H1 (cell line): Measurements from ENCODE around the gene FHIT. TPM values are rescaled to one million over a fixed set of nuclear protein-coding genes. Genes with fewer than 3 reads are reported as not detected.

Experiments
- CTCF ChIA-PET: fragments of 300-600 bp; sonication (Branson Sonifier 250); formaldehyde crosslinking; loops from one replicate; lab custom pipeline; 2021; ENCODE audit not compliant: partially characterized antibody; lab: Charles Lee
- POLR2A ChIA-PET: fragments of 300-600 bp; sonication (Branson Sonifier 250); formaldehyde crosslinking; loops from one replicate; lab custom pipeline; 2021; ENCODE audit warnings: inconsistent platforms; ENCODE audit not compliant: partially characterized antibody; lab: Charles Lee
- DNase-seq, 2 experiments: peaks; one replicate each; pipeline versions ENCODE4 v3.0.0 to v3.0.0-alpha.2; 2010 to 2022; ENCODE audit warnings: low spot score in 2 of 2, low read depth in 1 of 2, mixed read lengths in 1 of 2
- FAIRE-seq: peaks from 2 replicates; lab custom pipeline; 2011; peaks lifted over from hg19 to GRCh38; lab: Jason Lieb, UNC
- H2AFZ ChIP-seq: 2 replicates; pipeline ENCODE4 v1.8.1; 2012; ENCODE audit warnings: low read length, inconsistent platforms
- H2AK5ac ChIP-seq: 2 replicates; pipeline ENCODE4 v1.6.1; 2013; ENCODE audit warnings: low read depth, low read length
- H2BK120ac ChIP-seq: replicated peaks from 2 replicates; pipeline ENCODE3; 2013; ENCODE audit warnings: low read depth, low read length, inconsistent platforms
- H2BK12ac ChIP-seq: 2 replicates; pipeline ENCODE4 v1.6.1; 2013; ENCODE audit warnings: low read depth, low read length
- H2BK15ac ChIP-seq: 2 replicates; pipeline ENCODE4 v1.6.1; 2013; ENCODE audit warnings: low read length
- H2BK20ac ChIP-seq: 2 replicates; pipeline ENCODE4 v1.6.1; 2013; ENCODE audit warnings: low read length
- H2BK5ac ChIP-seq: 2 replicates; pipeline ENCODE4 v1.6.1; 2013; ENCODE audit warnings: low read depth, low read length
- H3K14ac ChIP-seq: 2 replicates; pipeline ENCODE4 v1.6.1; 2013; ENCODE audit warnings: inconsistent platforms; ENCODE audit not compliant: insufficient read length
- H3K18ac ChIP-seq: 2 replicates; pipeline ENCODE4 v1.6.1; 2013; ENCODE audit warnings: low read length; ENCODE audit errors: extremely low read depth
- H3K23ac ChIP-seq: 2 replicates; pipeline ENCODE4 v1.6.1; 2013; ENCODE audit warnings: inconsistent platforms; ENCODE audit not compliant: insufficient read length
- H3K23me2 ChIP-seq: 2 replicates; pipeline ENCODE4 v1.6.1; 2013; ENCODE audit warnings: low read depth, low read length
- H3K27ac ChIP-seq: 2 replicates; pipeline ENCODE4 v1.6.1; 2011; ENCODE audit warnings: low read depth, low read length, inconsistent platforms
- H3K27me3 ChIP-seq, 4 experiments: replicated peaks in 1 of 4; 1 replicate in 1 of 4; 2 replicates in 3 of 4; pipeline versions ENCODE4 v1.6.1 to v1.8.1; 2011 to 2013; ENCODE audit warnings: low read length in 3 of 4, mild to moderate bottlenecking in 3 of 4, inconsistent platforms in 2 of 4, mixed read lengths in 2 of 4, moderate library complexity in 1 of 4; ENCODE audit not compliant: control insufficient read depth in 3 of 4, insufficient read depth in 3 of 4; ENCODE audit errors: extremely low read depth in 1 of 4
- H3K36me3 ChIP-seq, 4 experiments: 2 replicates each; pipeline versions ENCODE4 v1.6.1 to v1.8.1; 2011 to 2013; ENCODE audit warnings: mild to moderate bottlenecking in 4 of 4, low read length in 3 of 4, moderate library complexity in 2 of 4, control low read depth in 1 of 4, inconsistent platforms in 1 of 4; ENCODE audit not compliant: insufficient read depth in 4 of 4, control insufficient read depth in 2 of 4
- H3K4ac ChIP-seq: replicated peaks from 2 replicates; pipeline ENCODE3; 2013; ENCODE audit warnings: low read length, low read depth, mixed read lengths, inconsistent platforms; ENCODE audit not compliant: insufficient read length
- H3K4me1 ChIP-seq, 4 experiments: replicated peaks in 1 of 4; 1 replicate in 1 of 4; 2 replicates in 3 of 4; pipeline versions ENCODE4 v1.6.1 to v1.8.1; 2011 to 2013; ENCODE audit warnings: low read length in 3 of 4, inconsistent platforms in 2 of 4, mixed read lengths in 1 of 4; ENCODE audit not compliant: insufficient read depth in 4 of 4, control insufficient read depth in 3 of 4
- H3K4me2 ChIP-seq, 2 experiments: 2 replicates each; pipeline versions ENCODE4 v1.6.1 to v1.8.1; 2011 to 2013; ENCODE audit warnings: low read depth in 2 of 2, low read length in 2 of 2, control low read depth in 1 of 2, inconsistent platforms in 1 of 2, mild to moderate bottlenecking in 1 of 2; ENCODE audit not compliant: insufficient read depth in 1 of 2
- H3K4me3 ChIP-seq, 4 experiments: fragments of 200-600, 300-600 bp in 1 of 4; sonication (generic), shearing (Covaris generic), sonication (Bioruptor Twin) in 1 of 4; 2 replicates each; pipeline versions ENCODE4 v1.5.1 to v1.8.1; 2011 to 2016; ENCODE audit warnings: low read length in 4 of 4, low read depth in 3 of 4, control low read depth in 2 of 4, inconsistent platforms in 2 of 4, mild to moderate bottlenecking in 2 of 4, mixed read lengths in 1 of 4, moderate library complexity in 1 of 4; ENCODE audit not compliant: insufficient read depth in 2 of 4; ENCODE audit errors: extremely low read depth in 1 of 4
- H3K56ac ChIP-seq: replicated peaks from 2 replicates; pipeline ENCODE3; 2013; ENCODE audit warnings: low read depth, mild to moderate bottlenecking, mixed read lengths, low read length, inconsistent platforms; ENCODE audit not compliant: insufficient read length
- H3K79me1 ChIP-seq: 2 replicates; pipeline ENCODE4 v1.6.1; 2013; ENCODE audit warnings: low read depth, low read length, control low read depth
- H3K79me2 ChIP-seq, 2 experiments: 2 replicates each; pipeline versions ENCODE4 v1.6.1 to v1.8.1; 2012 to 2013; ENCODE audit warnings: low read length in 2 of 2, mild to moderate bottlenecking in 2 of 2, inconsistent platforms in 1 of 2; ENCODE audit not compliant: insufficient read depth in 2 of 2, control insufficient read depth in 1 of 2
- H3K9ac ChIP-seq, 4 experiments: replicated peaks in 1 of 4; 1 replicate in 1 of 4; 2 replicates in 3 of 4; pipeline versions ENCODE4 v1.6.1 to v1.8.1; 2011 to 2013; ENCODE audit warnings: low read depth in 3 of 4, low read length in 3 of 4, control low read depth in 2 of 4, mild to moderate bottlenecking in 2 of 4, moderate library complexity in 2 of 4, inconsistent platforms in 1 of 4; ENCODE audit errors: extremely low read depth in 1 of 4
- H3K9me3 ChIP-seq, 2 experiments: 2 replicates each; pipeline versions ENCODE4 v1.6.1 to v1.8.1; 2012 to 2013; ENCODE audit warnings: mild to moderate bottlenecking in 2 of 2, moderate library complexity in 2 of 2, control low read depth in 1 of 2, inconsistent platforms in 1 of 2, low read depth in 1 of 2, low read length in 1 of 2, mixed read lengths in 1 of 2; ENCODE audit not compliant: insufficient read depth in 2 of 2
- H4K20me1 ChIP-seq, 2 experiments: replicated peaks in 1 of 2; 2 replicates each; pipeline versions ENCODE3 to v1.8.1; 2011 to 2013; ENCODE audit warnings: inconsistent platforms in 2 of 2, low read length in 2 of 2, mild to moderate bottlenecking in 1 of 2; ENCODE audit not compliant: insufficient read depth in 2 of 2, control insufficient read depth in 1 of 2
- H4K5ac ChIP-seq: 2 replicates; pipeline ENCODE4 v1.6.1; 2013; ENCODE audit warnings: low read length, low read depth, mixed read lengths, inconsistent platforms; ENCODE audit not compliant: insufficient read length
- H4K8ac ChIP-seq: 2 replicates; pipeline ENCODE4 v1.8.0; 2013; ENCODE audit warnings: mild to moderate bottlenecking, moderate library complexity, low read length, inconsistent platforms; ENCODE audit not compliant: insufficient read depth; ENCODE audit errors: extremely low read depth
- H4K91ac ChIP-seq: replicated peaks from 2 replicates; pipeline ENCODE3; 2013; ENCODE audit warnings: low read length, mixed read lengths, inconsistent platforms; ENCODE audit not compliant: insufficient read length
- BRCA1 ChIP-seq: IDR thresholded peaks from 2 replicates; pipeline ENCODE4 v1.6.1; 2012; ENCODE audit warnings: low read depth, low read length, improper control_type of control experiment
- CHD1 ChIP-seq: IDR thresholded peaks from 2 replicates; pipeline ENCODE4 v1.6.1; 2012; ENCODE audit warnings: low read depth, low read length, improper control_type of control experiment
- EGR1 ChIP-seq: IDR thresholded peaks from 2 replicates; pipeline ENCODE4 v1.6.1; 2011; ENCODE audit warnings: low read depth, low read length, borderline replicate concordance
- EZH2 ChIP-seq: fragments of 200-600 bp; sonication (generic); IDR thresholded peaks from 2 replicates; pipeline ENCODE4 v1.7.1; 2012; ENCODE audit warnings: low read depth, mild to moderate bottlenecking, moderate library complexity, low read length, inconsistent platforms; ENCODE audit not compliant: severe bottlenecking
- GTF2F1 ChIP-seq: IDR thresholded peaks from 2 replicates; pipeline ENCODE4 v1.6.1; 2012; ENCODE audit warnings: low read depth, low read length, improper control_type of control experiment, borderline replicate concordance
- HDAC2 ChIP-seq, 2 experiments: fragments of 300-600 bp in 1 of 2; sonication (generic) in 1 of 2; IDR thresholded peaks; 2 replicates each; pipeline ENCODE4 v1.6.1; 2011 to 2012; ENCODE audit warnings: low read depth in 2 of 2, low read length in 2 of 2, mild to moderate bottlenecking in 2 of 2, moderate library complexity in 2 of 2, borderline replicate concordance in 1 of 2, inconsistent platforms in 1 of 2
- MAFK ChIP-seq: IDR thresholded peaks from 2 replicates; pipeline ENCODE4 v1.6.1; 2012; ENCODE audit warnings: low read depth, mild to moderate bottlenecking, improper control_type of control experiment, low read length
- NANOG ChIP-seq: IDR thresholded peaks from 2 replicates; pipeline ENCODE4 v1.6.1; 2011; ENCODE audit warnings: low read length, low read depth, mild to moderate bottlenecking, inconsistent platforms; ENCODE audit not compliant: insufficient read depth, poor library complexity, severe bottlenecking
- POLR2A ChIP-seq, 2 experiments: IDR thresholded peaks; 1 replicate in 1 of 2; 2 replicates in 1 of 2; pipeline ENCODE4 v1.6.1; 2011; ENCODE audit warnings: low read depth in 2 of 2, low read length in 2 of 2, mild to moderate bottlenecking in 2 of 2; ENCODE audit errors: control extremely low read depth in 1 of 2
- RAD21 ChIP-seq, 2 experiments: IDR thresholded peaks in 1 of 2; conservative IDR thresholded peaks in 1 of 2; 2 replicates each; pipeline ENCODE4 v1.6.1; 2011; ENCODE audit warnings: low read depth in 2 of 2, low read length in 2 of 2, improper control_type of control experiment in 1 of 2, inconsistent platforms in 1 of 2, mild to moderate bottlenecking in 1 of 2, moderate library complexity in 1 of 2
- SAP30 ChIP-seq: fragments of 300-600 bp; sonication (generic); IDR thresholded peaks from 2 replicates; pipeline ENCODE4 v1.7.1; 2012; ENCODE audit warnings: low read length, moderate library complexity, mild to moderate bottlenecking, inconsistent platforms; ENCODE audit not compliant: insufficient read depth, insufficient replicate concordance
- SIRT6 ChIP-seq: IDR thresholded peaks from one replicate; pipeline ENCODE4 v1.7.1; 2012; ENCODE audit warnings: low read length, inconsistent platforms
- SP1 ChIP-seq: IDR thresholded peaks from 2 replicates; pipeline ENCODE4 v1.6.1; 2011; ENCODE audit warnings: low read depth, low read length
- SP2 ChIP-seq: IDR thresholded peaks from 2 replicates; pipeline ENCODE4 v1.6.1; 2012; ENCODE audit warnings: mild to moderate bottlenecking, low read length, inconsistent platforms
- ZNF274 ChIP-seq: IDR thresholded peaks from 2 replicates; pipeline ENCODE4 v1.7.0; 2012; ENCODE audit warnings: low read length, borderline replicate concordance; ENCODE audit errors: extremely low read depth
- polyA plus RNA-seq, 7 experiments: library from polyadenylated mRNA; depleted of rRNA in 3 of 7; stranded (reverse) in 5 of 7; unstranded in 2 of 7; fragments of >200 nt in 5 of 7; fragments of 200-250 nt in 2 of 7; gene quantifications; 1 replicate in 5 of 7; 2 replicates in 1 of 7; 4 replicates in 1 of 7; pipeline versions ENCODE4 v1.2.1 to v1.2.3, GENCODE V29; 2011 to 2013; ENCODE audit warnings: missing spikeins in 2 of 7, mixed read lengths in 2 of 7
- total RNA-seq: library from RNA; stranded (reverse); fragmentation: NEBNext Ultra II Directional; extraction: Animal tissue kit (Norgen Biotek cat#: 25700); gene quantifications from 2 replicates; pipeline ENCODE4 v1.2.1, GENCODE V29; 2021

FHIT gene
- total and polyA plus RNA-seq, 2 of the 8 experiments (the other 6 are each of a cell fraction or from before 2014, with no cell fraction given) = 1.2 to 3.2 TPM

GRCh38 chr3:61239871-61240270, 11.4 kb downstream of the FHIT start:
- Histone ChIP-seq H3K4me2 (no peak overlapping the region), H4K5ac (no peak overlapping the region), H4K91ac (no peak overlapping the region), H2BK12ac (no peak overlapping the region), H2AFZ (no peak overlapping the region), H3K9ac (no peak overlapping the region; a peak in 1 of 7 replicates), H2AK5ac (0 out of 2 replicates have a peak overlapping the region, but pooled peaks have one; percentile 20), H2BK20ac (no peak overlapping the region), H3K4me3 (no peak overlapping the region), H3K79me2 (no peaks in the 10 kb centered on the region), H4K20me1 (no peaks in the 10 kb centered on the region), H3K56ac (no peak overlapping the region), H3K4me1 (peaks cover 0 to 20% (median 9%) of the 10 kb centered on the region in 4 experiments; a peak in 4 of 7 replicates), H3K27me3 (no peaks in the 10 kb centered on the region), H3K18ac (no peak overlapping the region), H3K23me2 (no peaks in the 10 kb centered on the region), H3K4ac (no peak overlapping the region), H2BK120ac (no peak overlapping the region), H3K23ac (no peak overlapping the region), H3K79me1 (no peaks in the 10 kb centered on the region), H3K14ac (no peak overlapping the region), H2BK5ac (peak overlapping the region; percentile 49; the same call in 1 of the 2 replicates), H3K27ac (no peak overlapping the region), H4K8ac (no peak overlapping the region), H3K9me3 (no peaks in the 10 kb centered on the region; a peak in 1 of 4 replicates), H2BK15ac (no peak overlapping the region), H3K36me3 (no peaks in the 10 kb centered on the region)
- ChIA-PET POLR2A (interaction anchor here (1.1 kb wide), 1 partner anchor 321 kb away, joined by 3 read pairs; the partner anchor contains the start of gene PTPRG), CTCF (interaction anchor here (0.5 to 1.1 kb wide), 4 partner anchors 11 to 205 kb away, joined by 3 read pairs; no protein-coding TSS in a partner anchor)
- FAIRE-seq = no peak
- DNase-seq = no peak
- no peak for TF ChIP-seq SP2
- no peak for TF ChIP-seq NANOG
- TF ChIP-seq POLR2A (IDR thresholded peaks at IDR 0.05; ENCODE audit: control extremely low read depth in 1 of 2, low read depth in 2 of 2, low read length in 2 of 2) = no peak
- no peak for TF ChIP-seq EZH2
- no peak for TF ChIP-seq SIRT6
- no peak for TF ChIP-seq EGR1
- no peak for TF ChIP-seq BRCA1
- no peak for TF ChIP-seq ZNF274
- no peak for TF ChIP-seq MAFK
- no peak for TF ChIP-seq RAD21 (IDR thresholded peaks at IDR 0.05 in 1 of 2, conservative IDR thresholded peaks at IDR 0.05 in 1 of 2; ENCODE audit: low read depth in 2 of 2, low read length in 2 of 2)
- no peak for TF ChIP-seq SAP30
- TF ChIP-seq GTF2F1 = no peak
- TF ChIP-seq SP1 = no peak
- TF ChIP-seq CHD1 = no peak
- TF ChIP-seq HDAC2 (IDR thresholded peaks at IDR 0.05; ENCODE audit: borderline replicate concordance in 1 of 2, low read depth in 2 of 2, low read length in 2 of 2) = no peak
